Fibroblast of villous mesenchyme (primary cell): Measurements from ENCODE around the gene INF2. TPM values are rescaled to one million over a fixed set of nuclear protein-coding genes. Genes with fewer than 3 reads are reported as not detected.

Experiments used
- DNase-seq: peaks from one replicate; pipeline ENCODE4 v3.0.0-alpha.2; 2010; ENCODE audit warnings: low read depth
- H3K4me3 ChIP-seq: 2 replicates; pipeline ENCODE4 v1.5.1; 2011; ENCODE audit warnings: low read depth, mild to moderate bottlenecking, low read length
- CTCF ChIP-seq: IDR thresholded peaks from 2 replicates; pipeline ENCODE4 v1.5.1; 2012; ENCODE audit warnings: low read depth, mild to moderate bottlenecking, low read length; ENCODE audit not compliant: insufficient read depth
- total RNA-seq: library from RNA; depleted of rRNA; stranded (reverse); fragments of >200 nt; gene quantifications from 2 replicates; pipeline ENCODE4 v1.2.3, GENCODE V29; 2012

INF2 gene
- total RNA-seq, 1 donor: 68.7 TPM

DNA sequence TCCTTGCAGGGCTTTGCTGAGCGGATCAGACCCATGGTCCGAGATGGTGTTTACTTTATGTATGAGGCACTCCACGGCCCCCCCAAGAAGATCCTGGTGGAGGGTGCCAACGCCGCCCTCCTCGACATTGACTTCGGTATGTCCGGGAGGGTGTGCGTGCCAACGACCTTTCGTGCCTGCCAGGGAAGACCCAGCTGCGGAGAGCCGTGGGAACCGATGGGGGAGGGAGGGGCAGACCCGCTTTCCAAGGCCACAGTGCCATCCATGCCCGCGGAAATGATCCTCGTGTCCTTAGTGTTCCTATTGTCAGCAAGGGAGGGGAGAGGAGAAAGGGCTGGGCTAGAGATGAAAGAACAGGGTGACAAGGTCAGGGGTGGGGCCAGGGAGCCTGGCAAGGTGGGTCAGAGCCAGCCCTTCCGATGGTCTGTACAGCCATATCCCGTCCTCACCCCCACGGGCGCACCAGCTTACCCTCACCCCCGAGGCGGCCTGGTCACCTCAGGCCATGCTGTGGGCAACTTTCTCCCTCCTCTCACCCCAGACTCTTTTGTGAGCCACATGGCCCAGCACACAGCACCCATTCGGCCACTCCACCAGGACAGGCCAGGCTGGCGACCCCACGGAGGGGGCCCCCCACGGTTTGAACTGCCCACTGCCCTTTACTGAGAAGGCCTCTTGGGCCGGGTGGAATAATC lies 51.8 kb downstream of the INF2 start:
- no peak overlapping the region for H3K4me3 ChIP-seq
- TF ChIP-seq CTCF: no peak
- no peak for DNase-seq

GRCh38 chr14:104741803-104742251 lies 52.4 kb downstream of the INF2 start:
- DNase-seq: no peak
- no peak overlapping the region for H3K4me3 ChIP-seq
- TF ChIP-seq CTCF: no peak

DNA sequence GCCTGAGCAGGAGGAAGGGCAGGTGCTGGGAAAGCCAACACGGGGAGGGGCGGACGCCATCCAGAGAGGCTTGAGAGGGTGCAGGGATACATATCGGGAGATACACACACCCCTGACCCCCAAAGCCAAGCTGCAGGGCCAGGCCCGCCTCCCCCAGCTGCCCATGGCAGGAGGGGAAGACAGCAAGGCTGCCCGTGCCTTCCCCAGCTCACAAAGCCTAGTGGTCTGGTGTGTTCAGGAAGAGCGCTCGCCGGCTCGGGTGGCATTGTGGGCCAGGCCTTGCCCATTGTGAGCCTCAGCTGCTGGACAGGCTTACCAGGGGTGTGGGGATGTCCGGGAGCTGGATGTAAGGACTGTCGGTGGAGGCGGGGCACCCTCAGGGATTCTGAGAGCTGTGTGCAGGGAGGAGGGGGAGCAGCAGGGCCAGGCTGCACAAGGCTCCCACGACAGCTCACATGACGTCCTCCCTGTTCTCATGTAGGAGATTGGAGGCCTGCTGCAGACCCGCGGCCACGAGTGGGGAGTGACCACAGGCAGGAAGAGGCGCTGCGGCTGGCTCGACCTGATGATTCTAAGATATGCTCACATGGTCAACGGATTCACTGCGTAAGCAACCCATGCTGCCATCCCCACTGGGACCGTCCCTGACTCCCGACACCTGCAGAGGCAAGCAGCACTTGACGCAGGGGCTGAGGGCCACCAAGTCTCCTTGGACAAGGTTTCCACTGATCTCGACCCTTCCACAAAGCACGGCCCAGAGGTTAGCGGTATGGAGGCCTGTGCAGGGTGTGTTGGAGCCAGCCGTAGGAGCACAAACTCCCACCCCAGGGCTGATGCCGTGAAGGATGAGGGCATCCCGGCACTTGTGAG lies 53.4 kb downstream of the INF2 start:
- DNase-seq: no peak
- H3K4me3 ChIP-seq: no peak overlapping the region
- no peak for TF ChIP-seq CTCF

DNA sequence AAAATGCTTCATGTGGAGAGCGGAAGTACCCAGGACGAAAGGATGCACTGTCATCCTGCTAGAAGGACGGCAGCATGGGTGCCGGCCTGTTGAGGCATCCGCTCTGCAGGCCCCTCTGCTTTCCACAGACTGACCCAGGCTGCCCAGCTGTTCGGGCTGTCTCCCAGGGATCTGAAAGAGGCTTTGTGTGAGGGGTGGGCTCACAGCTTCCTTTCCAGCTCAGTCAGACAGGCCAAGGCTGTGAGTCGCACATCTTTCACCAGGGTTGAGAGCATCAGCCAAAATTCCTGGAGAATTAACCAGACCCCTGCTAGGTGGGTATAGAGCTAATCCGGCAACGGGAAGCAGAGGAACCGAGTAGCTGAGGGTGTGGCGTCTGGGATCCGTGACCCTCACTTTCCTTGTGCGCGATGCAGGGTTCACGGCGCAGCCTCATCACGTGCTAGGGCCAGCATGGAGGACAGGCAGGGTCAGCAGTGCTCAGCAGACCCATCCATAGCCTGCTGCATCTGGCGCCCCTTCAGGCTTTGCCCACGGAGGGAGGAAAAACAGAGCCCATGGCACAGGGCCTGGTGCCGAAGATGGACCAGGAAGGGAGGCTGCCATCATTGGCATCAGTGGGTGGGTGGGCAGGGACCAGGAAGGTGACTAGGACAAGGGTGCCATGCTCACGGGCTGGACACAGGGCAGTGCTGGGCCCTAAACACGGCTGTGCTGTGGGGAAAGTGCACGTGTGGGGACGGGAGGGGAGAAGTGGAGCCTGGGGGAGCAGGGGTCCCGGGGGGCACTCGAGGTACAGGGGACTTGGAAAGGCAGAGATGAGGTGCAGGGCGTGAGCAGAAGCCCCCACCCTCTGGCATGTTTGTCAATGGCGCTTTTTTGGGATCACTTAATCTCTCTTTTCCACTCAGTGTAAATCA lies 54.3 kb downstream of the INF2 start:
- DNase-seq: no peak
- H3K4me3 ChIP-seq: no peak overlapping the region
- no peak for TF ChIP-seq CTCF

DNA sequence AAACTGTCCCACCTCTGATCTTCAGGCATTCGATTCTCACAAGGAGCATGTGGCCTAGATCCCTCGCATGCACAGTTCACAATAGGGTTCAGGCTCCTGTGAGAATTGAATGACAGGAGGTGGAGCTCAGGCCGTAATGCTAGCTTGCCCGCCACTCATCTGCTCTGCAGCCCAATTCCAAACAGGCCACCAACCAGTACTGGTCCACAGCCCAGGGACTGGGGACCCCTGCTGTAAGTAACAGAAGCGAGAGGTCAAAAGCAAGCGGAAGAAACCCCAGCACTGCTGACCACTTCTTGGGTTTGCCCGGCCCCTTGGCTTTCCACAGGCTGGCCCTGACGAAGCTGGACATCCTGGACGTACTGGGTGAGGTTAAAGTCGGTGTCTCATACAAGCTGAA lies 55.1 kb downstream of the INF2 start:
- no peak overlapping the region for H3K4me3 ChIP-seq
- TF ChIP-seq CTCF: no peak
- DNase-seq: no peak

- H3K4me3 ChIP-seq: no peak overlapping the region
- DNase-seq: no peak
- no peak for TF ChIP-seq CTCF
Measured at GRCh38 chr14:104745431-104745830, 56.0 kb downstream of the INF2 start.
